ENCODE data around the gene RYR1. TPM values are rescaled to one million over a fixed set of nuclear protein-coding genes. Genes with fewer than 3 reads are reported as not detected.

Gene RYR1
- total and polyA plus RNA-seq, 2 of the 8 experiments (the other 6 are each of a cell fraction or from before 2014, with no cell fraction given): 5.8 to 11.8 TPM

GRCh38 chr19:38587562-38587961, 154.1 kb downstream of the RYR1 start:
- Histone ChIP-seq H3K4me2 (ENCODE audit: insufficient read depth in 1 of 2, low read depth in 2 of 2, low read length in 2 of 2) (no peak overlapping the region), H3K18ac (ENCODE audit: extremely low read depth, low read length) (no peak overlapping the region), H3K9ac (replicated peaks in 1 of 4; ENCODE audit: extremely low read depth in 1 of 4, low read depth in 3 of 4, low read length in 3 of 4) (no peak overlapping the region), H4K5ac (ENCODE audit: insufficient read length, low read depth, low read length) (no peak overlapping the region), H3K9me3 (ENCODE audit: insufficient read depth in 2 of 2, low read depth in 1 of 2, low read length in 1 of 2) (no peaks in the 10 kb centered on the region), H3K23me2 (ENCODE audit: low read depth, low read length) (no peaks in the 10 kb centered on the region), H4K91ac (replicated peaks; ENCODE audit: insufficient read length, low read length) (no peak overlapping the region), H3K56ac (replicated peaks; ENCODE audit: insufficient read length, low read depth, low read length) (no peak overlapping the region), H3K27me3 (replicated peaks in 1 of 4; ENCODE audit: control insufficient read depth in 3 of 4, extremely low read depth in 1 of 4, insufficient read depth in 3 of 4, low read length in 3 of 4) (no peaks in the 10 kb centered on the region), H3K4me3 (ENCODE audit: extremely low read depth in 1 of 4, insufficient read depth in 2 of 4, low read depth in 3 of 4, low read length in 4 of 4) (no peak overlapping the region), H4K20me1 (replicated peaks in 1 of 2; ENCODE audit: control insufficient read depth in 1 of 2, insufficient read depth in 2 of 2, low read length in 2 of 2) (no peaks in the 10 kb centered on the region), H3K4ac (replicated peaks; ENCODE audit: insufficient read length, low read depth, low read length) (no peak overlapping the region), H2BK12ac (ENCODE audit: low read depth, low read length) (no peak overlapping the region), H2BK15ac (ENCODE audit: low read length) (no peak overlapping the region), H4K8ac (ENCODE audit: extremely low read depth, insufficient read depth, low read length) (no peak overlapping the region), H3K14ac (ENCODE audit: insufficient read length) (no peak overlapping the region), H3K23ac (ENCODE audit: insufficient read length) (no peak overlapping the region), H3K79me2 (ENCODE audit: control insufficient read depth in 1 of 2, insufficient read depth in 2 of 2, low read length in 2 of 2) (no peaks in the 10 kb centered on the region), H2AK5ac (ENCODE audit: low read depth, low read length) (no peak overlapping the region), H2BK5ac (ENCODE audit: low read depth, low read length) (no peak overlapping the region), H2BK120ac (replicated peaks; ENCODE audit: low read depth, low read length) (no peak overlapping the region), H3K79me1 (ENCODE audit: low read depth, low read length) (no peaks in the 10 kb centered on the region), H3K27ac (ENCODE audit: low read depth, low read length) (no peak overlapping the region), H2BK20ac (ENCODE audit: low read length) (no peak overlapping the region), H3K4me1 (replicated peaks in 1 of 4; ENCODE audit: control insufficient read depth in 3 of 4, insufficient read depth in 4 of 4, low read length in 3 of 4) (no peaks in the 10 kb centered on the region), H3K36me3 (ENCODE audit: control insufficient read depth in 2 of 4, insufficient read depth in 4 of 4, low read length in 3 of 4) (peaks cover 0 to 12% (median 0%) of the 10 kb centered on the region in 4 experiments; a peak in 4 of 8 replicates), H2AFZ (ENCODE audit: low read length) (no peak overlapping the region)
- ChIA-PET POLR2A (ENCODE audit: partially characterized antibody) (no interaction called here), CTCF (ENCODE audit: partially characterized antibody) (interaction anchor here (1.7 kb wide), 1 partner anchor 18 kb away, joined by 4 read pairs; no protein-coding TSS in a partner anchor)
- 74% methylated on average over 2 of the region's 2 CpGs; no CpG with 5 or more reads in 1 of the 2 experiments for WGBS, 2 experiments (ENCODE audit: extremely low coverage in 1 of 2, insufficient coverage in 1 of 2, insufficient read length in 1 of 2, insufficient replicate concordance in 2 of 2, low coverage in 1 of 2, low lambda C conversion rate in 2 of 2, missing lambda C conversion rate in 1 of 2)
- FAIRE-seq (no peak), DNase-seq (ENCODE audit: low read depth in 1 of 2, low spot score in 2 of 2) (no peak)
- TF ChIP-seq SRF (IDR thresholded peaks at IDR 0.05; ENCODE audit: low read depth, low read length) (no peak), SP1 (IDR thresholded peaks at IDR 0.05; ENCODE audit: low read depth, low read length) (no peak), NRF1 (IDR thresholded peaks at IDR 0.05; ENCODE audit: low read depth, low read length) (no peak), NANOG (IDR thresholded peaks at IDR 0.05; ENCODE audit: insufficient read depth, low read depth, low read length, poor library complexity, severe bottlenecking) (no peak), ASH2L (IDR thresholded peaks at IDR 0.05; ENCODE audit: low read length) (no peak), TAF1 (IDR thresholded peaks at IDR 0.05; ENCODE audit: low read depth, low read length) (no peak), EP300 (IDR thresholded peaks at IDR 0.05; ENCODE audit: borderline replicate concordance in 1 of 2, low read depth in 2 of 2, low read length in 2 of 2) (no peak)
